ENCODE results near the gene GOLGA6C.
"Not testable (repeated sequence)": the region's sequence is repeated elsewhere in the genome, so short reads cannot be mapped to it uniquely, and the experiment has no call there.

GOLGA6C gene

GRCh38 chr15:75228787-75229186, 29.3 kb upstream of the GOLGA6C start:
- DNase-seq = no peak

GRCh38 chr15:75229191-75230015, 28.7 kb upstream of the GOLGA6C start:
- no peak for DNase-seq

GRCh38 chr15:75230016-75230343, 28.2 kb upstream of the GOLGA6C start:
- no peak for DNase-seq

- DNase-seq = no peak
Observed at GRCh38 chr15:75230551-75231371, 27.4 kb upstream of the GOLGA6C start.

- no peak for DNase-seq
Observed at GRCh38 chr15:75231836-75232235, 26.3 kb upstream of the GOLGA6C start.

- no peak for DNase-seq
Observed at GRCh38 chr15:75232252-75232813, 25.8 kb upstream of the GOLGA6C start.

- DNase-seq = no peak
Observed at GRCh38 chr15:75232826-75233503, 25.2 kb upstream of the GOLGA6C start.

GRCh38 chr15:75233504-75234190, 24.5 kb upstream of the GOLGA6C start:
- no peak for DNase-seq

GRCh38 chr15:75234191-75234810, 23.8 kb upstream of the GOLGA6C start:
- DNase-seq = no peak

- no peak for DNase-seq
Observed at GRCh38 chr15:75235051-75235673, 23.0 kb upstream of the GOLGA6C start.

GRCh38 chr15:75235760-75236729, 22.1 kb upstream of the GOLGA6C start:
- DNase-seq = no peak

GRCh38 chr15:75237316-75237982, 20.7 kb upstream of the GOLGA6C start:
- DNase-seq = no peak

- no peak for DNase-seq
Observed at GRCh38 chr15:75238150-75238549, 20.0 kb upstream of the GOLGA6C start.

GRCh38 chr15:75245741-75246140, 12.4 kb upstream of the GOLGA6C start:
- not testable (repeated sequence) for DNase-seq

- not testable (repeated sequence) for DNase-seq
Observed at GRCh38 chr15:75248991-75249390, 9.1 kb upstream of the GOLGA6C start.

- no peak for DNase-seq
Observed at GRCh38 chr15:75249726-75250125, 8.4 kb upstream of the GOLGA6C start.

GRCh38 chr15:75251343-75251742, 6.8 kb upstream of the GOLGA6C start:
- not testable (repeated sequence) for DNase-seq

GRCh38 chr15:75252285-75252684, 5.8 kb upstream of the GOLGA6C start:
- not testable (repeated sequence) for DNase-seq

GRCh38 chr15:75258620-75259343, 648 bp downstream of the GOLGA6C start:
- not testable (repeated sequence) for DNase-seq
